Ishikawa (cell line): ENCODE data around the gene SCFD2.

Experiments used
- CEBPB ChIP-seq: IDR thresholded peaks from 2 replicates; pipeline ENCODE4 v1.6.1; 2012
- CREB1 ChIP-seq: IDR thresholded peaks from 2 replicates; pipeline ENCODE4 v1.6.1; 2012; ENCODE audit warnings: low read depth
- EGR1 ChIP-seq: IDR thresholded peaks from 2 replicates; pipeline ENCODE4 v1.6.1; 2012
- EP300 ChIP-seq: IDR thresholded peaks from 2 replicates; pipeline ENCODE4 v1.6.1; 2012; ENCODE audit warnings: borderline replicate concordance
- FOXM1 ChIP-seq: IDR thresholded peaks from 2 replicates; pipeline ENCODE4 v1.6.1; 2012; ENCODE audit warnings: low read depth, borderline replicate concordance
- NFIC ChIP-seq: IDR thresholded peaks from 2 replicates; pipeline ENCODE4 v1.6.1; 2012
- RAD21 ChIP-seq: IDR thresholded peaks from 2 replicates; pipeline ENCODE4 v1.6.1; 2012; ENCODE audit warnings: low read depth
- TAF1 ChIP-seq: IDR thresholded peaks from 2 replicates; pipeline ENCODE4 v1.6.1; 2012; ENCODE audit warnings: low read depth, mild to moderate bottlenecking
- TCF12 ChIP-seq: IDR thresholded peaks from 2 replicates; pipeline ENCODE4 v1.6.1; 2012; ENCODE audit warnings: low read depth
- TEAD4 ChIP-seq: IDR thresholded peaks from 2 replicates; pipeline ENCODE4 v1.6.1; 2012
- YY1 ChIP-seq: IDR thresholded peaks from 2 replicates; pipeline ENCODE4 v1.6.1; 2012; ENCODE audit warnings: low read depth
- ZBTB7A ChIP-seq: IDR thresholded peaks from 2 replicates; pipeline ENCODE4 v1.6.1; 2012; ENCODE audit warnings: low read depth
- TF ChIP-seq, protein P1 (sequence below): IDR thresholded peaks from 2 replicates; pipeline ENCODE4 v1.6.1; 2012; ENCODE audit warnings: low read depth, mild to moderate bottlenecking
- TF ChIP-seq, protein P2 (sequence below): IDR thresholded peaks from 2 replicates; pipeline ENCODE4 v1.6.1; 2012
- TF ChIP-seq, protein P3 (sequence below): IDR thresholded peaks from 2 replicates; pipeline ENCODE4 v1.6.1; 2012

The SCFD2 gene

DNA sequence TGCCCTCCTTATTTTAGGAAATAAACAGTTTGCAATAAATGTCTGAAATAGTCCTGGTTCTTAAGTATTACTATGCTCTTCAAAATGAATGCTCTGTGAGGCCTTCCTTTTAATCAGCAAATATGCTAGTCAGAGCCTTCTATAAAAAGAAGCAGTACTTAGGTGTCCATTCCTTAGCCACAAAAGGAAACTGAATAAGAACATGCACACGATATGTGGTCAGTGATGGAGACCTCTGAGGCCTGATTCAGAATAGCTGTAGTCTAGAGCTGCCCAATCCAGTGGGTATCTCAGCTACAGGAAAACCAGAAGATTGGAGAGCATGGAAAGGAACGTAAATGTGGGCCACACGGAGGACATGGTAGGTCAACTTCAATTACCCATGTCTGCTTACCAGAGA is 361.9 kb downstream of the SCFD2 start:
- no peak for TF ChIP-seq FOXM1

DNA sequence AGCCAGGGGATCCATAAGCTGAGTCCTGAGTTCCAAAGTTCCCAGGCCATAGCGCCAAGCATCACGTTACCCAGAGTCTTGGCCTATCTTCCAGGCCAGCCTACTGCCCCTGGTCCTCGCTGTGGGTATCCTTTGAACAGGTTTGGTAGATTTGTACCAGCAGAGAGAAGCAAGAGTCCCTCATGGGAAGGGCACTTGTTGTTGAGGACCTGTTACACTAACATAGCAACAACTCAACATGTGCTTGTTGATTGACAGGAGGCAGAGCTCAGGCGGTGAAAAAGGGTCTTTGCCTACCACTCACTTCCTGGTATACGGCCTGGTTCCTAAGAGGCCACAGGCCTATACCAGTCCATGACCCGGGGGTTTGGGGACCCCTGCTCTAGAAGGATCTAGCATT is 365.3 kb downstream of the SCFD2 start:
- TF ChIP-seq TAF1 (no peak), TCF12 (no peak), RAD21 (no peak), ZBTB7A (no peak), EGR1 (no peak), EP300 (no peak), CEBPB (no peak)

DNA sequence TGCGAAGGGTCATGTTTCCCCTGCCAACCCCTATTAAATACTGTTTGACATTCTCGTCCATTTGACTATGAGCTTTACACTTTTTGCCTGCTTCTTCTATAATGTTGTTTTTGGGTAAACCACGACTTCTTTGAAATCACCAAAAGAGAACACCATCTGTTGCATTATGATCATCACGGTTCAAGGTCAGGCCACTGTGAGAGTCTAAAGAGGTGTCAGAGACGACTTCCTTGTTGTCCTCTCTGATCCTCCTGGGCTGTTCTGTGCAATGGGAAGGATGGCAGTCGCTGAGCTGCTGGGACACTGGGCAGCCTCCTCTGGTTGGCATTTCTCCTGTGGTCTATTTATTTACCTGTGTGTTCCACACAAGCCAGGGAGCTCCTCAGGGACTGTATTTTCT is 366.2 kb downstream of the SCFD2 start:
- TF ChIP-seq RAD21 (no peak), ZBTB7A (no peak), EP300 (no peak), TCF12 (no peak), CREB1 (no peak), YY1 (no peak), TAF1 (no peak), FOXM1 (no peak), EGR1 (no peak), CEBPB (no peak), NFIC (no peak), TEAD4 (no peak)
- TF ChIP-seq, protein P1, sequence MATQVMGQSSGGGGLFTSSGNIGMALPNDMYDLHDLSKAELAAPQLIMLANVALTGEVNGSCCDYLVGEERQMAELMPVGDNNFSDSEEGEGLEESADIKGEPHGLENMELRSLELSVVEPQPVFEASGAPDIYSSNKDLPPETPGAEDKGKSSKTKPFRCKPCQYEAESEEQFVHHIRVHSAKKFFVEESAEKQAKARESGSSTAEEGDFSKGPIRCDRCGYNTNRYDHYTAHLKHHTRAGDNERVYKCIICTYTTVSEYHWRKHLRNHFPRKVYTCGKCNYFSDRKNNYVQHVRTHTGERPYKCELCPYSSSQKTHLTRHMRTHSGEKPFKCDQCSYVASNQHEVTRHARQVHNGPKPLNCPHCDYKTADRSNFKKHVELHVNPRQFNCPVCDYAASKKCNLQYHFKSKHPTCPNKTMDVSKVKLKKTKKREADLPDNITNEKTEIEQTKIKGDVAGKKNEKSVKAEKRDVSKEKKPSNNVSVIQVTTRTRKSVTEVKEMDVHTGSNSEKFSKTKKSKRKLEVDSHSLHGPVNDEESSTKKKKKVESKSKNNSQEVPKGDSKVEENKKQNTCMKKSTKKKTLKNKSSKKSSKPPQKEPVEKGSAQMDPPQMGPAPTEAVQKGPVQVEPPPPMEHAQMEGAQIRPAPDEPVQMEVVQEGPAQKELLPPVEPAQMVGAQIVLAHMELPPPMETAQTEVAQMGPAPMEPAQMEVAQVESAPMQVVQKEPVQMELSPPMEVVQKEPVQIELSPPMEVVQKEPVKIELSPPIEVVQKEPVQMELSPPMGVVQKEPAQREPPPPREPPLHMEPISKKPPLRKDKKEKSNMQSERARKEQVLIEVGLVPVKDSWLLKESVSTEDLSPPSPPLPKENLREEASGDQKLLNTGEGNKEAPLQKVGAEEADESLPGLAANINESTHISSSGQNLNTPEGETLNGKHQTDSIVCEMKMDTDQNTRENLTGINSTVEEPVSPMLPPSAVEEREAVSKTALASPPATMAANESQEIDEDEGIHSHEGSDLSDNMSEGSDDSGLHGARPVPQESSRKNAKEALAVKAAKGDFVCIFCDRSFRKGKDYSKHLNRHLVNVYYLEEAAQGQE: no peak
- TF ChIP-seq, protein P2, sequence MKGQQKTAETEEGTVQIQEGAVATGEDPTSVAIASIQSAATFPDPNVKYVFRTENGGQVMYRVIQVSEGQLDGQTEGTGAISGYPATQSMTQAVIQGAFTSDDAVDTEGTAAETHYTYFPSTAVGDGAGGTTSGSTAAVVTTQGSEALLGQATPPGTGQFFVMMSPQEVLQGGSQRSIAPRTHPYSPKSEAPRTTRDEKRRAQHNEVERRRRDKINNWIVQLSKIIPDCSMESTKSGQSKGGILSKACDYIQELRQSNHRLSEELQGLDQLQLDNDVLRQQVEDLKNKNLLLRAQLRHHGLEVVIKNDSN: no peak
- TF ChIP-seq, protein P3, sequence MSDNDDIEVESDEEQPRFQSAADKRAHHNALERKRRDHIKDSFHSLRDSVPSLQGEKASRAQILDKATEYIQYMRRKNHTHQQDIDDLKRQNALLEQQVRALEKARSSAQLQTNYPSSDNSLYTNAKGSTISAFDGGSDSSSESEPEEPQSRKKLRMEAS: no peak

DNA sequence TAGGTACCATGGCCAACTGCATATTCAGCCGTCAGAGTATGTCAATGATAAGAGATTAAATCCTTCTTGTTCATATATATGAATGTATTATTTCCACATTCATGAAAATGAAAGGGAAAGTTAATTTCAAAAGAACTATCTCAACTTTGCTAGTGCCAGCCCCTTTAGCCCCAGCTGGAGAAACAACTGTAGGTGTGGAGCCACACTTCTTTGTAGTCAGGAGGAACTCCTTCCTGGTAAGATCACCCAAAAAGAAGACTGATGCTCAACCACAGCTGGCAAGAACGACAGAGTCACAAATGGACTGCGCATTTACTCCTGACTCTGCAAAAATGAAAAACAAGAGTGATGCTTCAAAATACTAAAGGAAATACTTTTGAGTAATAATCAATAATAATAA is 367.4 kb downstream of the SCFD2 start:
- TF ChIP-seq TAF1 (no peak), CEBPB (no peak), FOXM1 (no peak), TEAD4 (no peak), TCF12 (no peak), EGR1 (no peak), YY1 (no peak), RAD21 (no peak), ZBTB7A (no peak)
- TF ChIP-seq, protein P3: no peak

DNA sequence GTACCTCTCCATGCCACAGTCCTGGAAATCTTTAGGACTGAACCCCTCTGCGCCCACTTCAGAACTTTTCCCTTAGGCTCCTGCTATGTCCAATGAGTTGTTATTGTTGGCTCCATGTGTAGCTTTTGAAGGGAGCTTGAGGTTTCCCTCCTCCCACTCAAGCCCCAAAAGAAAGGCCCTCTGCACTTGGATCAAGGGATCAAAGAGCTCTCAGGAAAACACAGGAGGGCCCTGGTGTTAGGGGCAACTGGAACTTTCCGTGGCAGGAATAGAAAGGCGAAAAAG is 368.8 kb downstream of the SCFD2 start:
- TF ChIP-seq NFIC (no peak), ZBTB7A (no peak), TCF12 (no peak), FOXM1 (no peak), YY1 (no peak), CREB1 (no peak), EP300 (no peak), TEAD4 (no peak)
- TF ChIP-seq, protein P1: no peak

DNA sequence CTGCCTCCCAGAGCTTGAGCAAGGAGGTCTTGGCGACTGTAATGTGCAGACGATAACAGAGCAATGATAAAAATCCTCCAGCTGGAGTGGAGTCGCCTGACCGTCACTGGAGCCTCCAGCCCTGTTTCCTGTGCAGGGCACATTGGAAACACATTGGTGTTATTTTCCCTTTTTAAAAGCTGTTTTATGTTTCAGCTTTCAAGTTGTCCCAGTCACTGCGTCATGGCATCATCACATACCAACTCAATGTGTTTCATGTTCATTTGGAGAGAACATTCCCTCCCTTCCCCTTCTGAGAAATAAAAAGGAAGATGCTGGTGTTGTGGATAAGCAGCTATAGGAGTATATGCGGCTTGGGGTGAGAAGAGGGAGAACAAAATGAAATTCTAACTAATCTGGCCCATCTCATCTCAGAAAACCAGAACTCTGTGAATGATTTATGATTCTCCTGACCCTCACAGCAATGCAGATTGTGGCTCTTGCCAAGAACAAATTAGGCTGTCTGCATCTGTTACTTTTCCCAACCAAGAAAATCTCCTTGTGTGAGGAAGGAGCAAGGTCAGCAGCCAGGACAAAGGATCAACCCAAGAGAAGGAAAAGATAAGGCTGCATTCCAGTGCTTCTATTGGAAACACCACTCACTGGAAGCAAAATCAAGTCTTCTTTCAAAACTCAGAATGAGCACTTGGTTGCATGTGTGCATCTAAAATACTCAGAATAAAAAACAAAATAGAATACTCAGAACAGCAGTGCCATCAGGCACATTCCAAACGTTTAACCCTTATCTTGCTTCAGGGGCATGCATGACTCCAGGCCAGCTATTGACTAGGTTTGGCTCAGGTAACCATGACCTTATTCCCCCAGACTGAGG is 369.4 kb downstream of the SCFD2 start:
- TF ChIP-seq, protein P3: no peak
- TF ChIP-seq CREB1 (no peak), CEBPB (no peak), YY1 (no peak), RAD21 (no peak), TEAD4 (no peak), FOXM1 (no peak), EP300 (no peak)
- TF ChIP-seq, protein P1: no peak
